ENCODE results near the gene MRPS18A.
"Not testable (repeated sequence)": the region's sequence is repeated elsewhere in the genome, so short reads cannot be mapped to it uniquely, and the experiment has no call there.

MRPS18A gene

DNA sequence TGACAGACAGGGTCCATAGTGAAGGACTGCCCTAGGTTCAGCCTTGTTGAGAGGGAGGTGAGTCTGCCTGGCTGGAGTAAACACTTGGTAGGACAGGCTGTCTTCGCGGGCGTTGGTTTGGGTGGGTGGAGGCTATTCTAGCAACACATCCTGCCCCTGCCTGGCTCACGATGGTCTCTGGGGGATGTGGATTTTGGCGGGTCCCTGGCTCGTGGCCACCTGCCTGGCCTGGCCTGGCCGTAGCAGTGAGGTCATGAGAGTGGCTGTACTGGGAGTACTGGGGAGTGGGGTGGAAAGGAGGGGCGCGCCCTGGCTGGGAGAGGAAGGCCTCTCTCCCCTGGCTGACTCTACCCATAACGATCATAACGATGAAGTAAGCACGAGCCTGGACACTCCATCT lies 30.2 kb upstream of the MRPS18A start:
- no peak for DNase-seq (ENCODE audit: low spot score)

DNA sequence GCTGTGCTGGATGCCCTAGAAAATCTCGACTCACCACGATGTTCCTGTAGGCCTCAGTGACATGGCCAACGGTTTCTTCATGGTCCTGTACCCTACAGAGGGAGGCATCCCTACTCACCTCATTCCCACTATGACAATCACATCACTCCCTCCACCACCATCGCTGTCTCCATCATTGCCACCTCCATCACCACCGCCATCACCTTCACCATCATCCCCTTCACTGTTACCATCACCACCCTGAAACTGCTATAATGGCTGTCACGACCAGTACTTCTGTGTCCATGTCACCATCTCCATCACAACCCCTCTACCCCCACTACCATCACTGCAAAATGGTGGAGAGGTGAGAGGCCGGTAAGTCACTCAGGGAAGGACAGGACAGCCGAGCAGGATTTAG lies 29.8 kb upstream of the MRPS18A start:
- no peak for DNase-seq (ENCODE audit: low spot score)

DNA sequence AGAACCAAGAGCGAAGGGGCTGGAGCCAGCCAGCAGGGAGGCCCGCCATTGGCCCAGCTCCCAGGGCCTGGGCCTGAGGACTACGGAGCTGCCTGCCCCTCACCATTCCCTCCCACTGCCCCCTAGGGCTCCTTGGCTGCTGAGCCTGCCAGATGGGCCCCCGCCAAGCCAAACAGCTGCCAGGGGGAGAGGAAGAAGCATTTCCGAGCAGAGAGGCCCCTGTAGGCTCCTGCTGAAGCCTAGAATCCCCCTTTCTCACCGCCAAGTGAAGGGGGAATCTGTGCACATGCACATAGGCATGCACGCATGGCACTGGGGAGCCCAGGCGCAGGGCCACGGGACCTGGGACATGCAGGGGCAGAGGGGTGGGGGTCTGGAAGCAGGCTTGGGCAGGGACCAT lies 28.5 kb upstream of the MRPS18A start:
- DNase-seq (ENCODE audit: low spot score): no peak

DNA sequence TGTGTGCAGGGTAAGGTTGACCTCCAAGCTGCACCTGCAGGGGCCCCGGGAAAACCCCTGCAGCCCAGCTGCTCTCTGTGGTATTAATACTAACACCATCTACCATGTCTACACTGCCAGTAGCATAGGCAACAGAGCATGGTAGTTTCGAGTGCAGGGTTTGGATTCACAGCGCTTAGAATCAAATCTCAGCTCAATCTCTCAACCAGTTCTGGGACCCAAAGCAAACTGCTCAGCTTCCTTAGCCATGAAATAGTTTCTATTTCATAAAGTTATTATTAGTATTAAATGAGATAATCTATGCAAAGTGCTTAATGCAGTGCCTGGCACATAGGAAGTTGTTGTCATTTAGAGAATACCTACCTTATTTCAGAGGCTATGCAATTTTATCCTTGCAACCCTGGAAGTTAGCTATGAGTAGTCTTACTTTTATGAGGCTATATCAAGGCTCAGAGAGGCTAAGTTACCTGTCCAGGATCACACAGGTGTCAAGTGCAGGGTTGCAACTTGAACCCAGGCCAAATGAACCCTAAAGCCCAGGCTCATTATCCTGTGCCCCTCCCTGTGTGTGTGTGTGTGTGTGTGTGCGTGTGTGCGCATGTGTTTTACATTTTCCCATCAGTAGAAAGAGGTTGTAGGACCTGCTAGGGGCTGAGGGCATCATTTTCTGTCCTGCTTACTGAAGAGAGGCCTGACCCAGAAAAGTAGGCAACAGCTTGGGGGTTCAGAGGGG lies 27.6 kb upstream of the MRPS18A start:
- DNase-seq (ENCODE audit: low spot score): no peak

DNA sequence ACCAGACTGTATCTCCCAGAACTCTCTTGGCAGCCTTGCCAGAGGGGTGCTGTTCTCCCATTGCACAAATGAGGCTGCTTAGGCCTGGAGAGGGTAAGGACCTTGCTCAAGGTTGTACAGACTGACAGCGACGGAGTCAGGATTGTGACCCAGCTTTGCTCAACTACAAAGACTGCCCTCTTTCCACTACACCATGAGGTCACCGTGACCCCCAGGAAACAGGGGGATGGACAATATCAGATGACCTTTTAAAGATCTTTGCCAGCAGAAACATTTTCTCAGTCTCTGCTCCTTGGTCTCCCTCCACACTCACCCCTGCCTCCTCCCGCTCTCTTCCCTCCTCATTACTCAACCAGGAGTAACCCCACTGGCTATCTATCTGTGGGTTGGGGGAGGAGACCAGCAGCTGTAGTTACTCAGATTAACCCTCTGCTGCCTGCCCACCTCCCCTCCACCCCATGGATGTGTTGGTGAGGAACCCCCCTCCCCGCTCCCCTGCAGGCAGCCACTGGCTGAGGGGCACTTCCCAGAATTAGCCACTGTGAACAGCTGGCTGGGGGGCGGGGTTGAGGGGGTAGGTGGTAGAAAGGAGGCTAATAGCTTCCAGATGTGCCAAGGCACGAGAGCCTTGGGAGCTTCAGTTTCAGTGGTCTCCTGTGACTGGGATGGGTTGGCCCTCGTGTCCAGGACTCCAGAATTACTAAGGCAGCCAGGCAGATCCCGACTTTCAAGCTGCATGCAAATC lies 26.9 kb upstream of the MRPS18A start:
- peak; percentile 71 for DNase-seq (ENCODE audit: low spot score)

DNA sequence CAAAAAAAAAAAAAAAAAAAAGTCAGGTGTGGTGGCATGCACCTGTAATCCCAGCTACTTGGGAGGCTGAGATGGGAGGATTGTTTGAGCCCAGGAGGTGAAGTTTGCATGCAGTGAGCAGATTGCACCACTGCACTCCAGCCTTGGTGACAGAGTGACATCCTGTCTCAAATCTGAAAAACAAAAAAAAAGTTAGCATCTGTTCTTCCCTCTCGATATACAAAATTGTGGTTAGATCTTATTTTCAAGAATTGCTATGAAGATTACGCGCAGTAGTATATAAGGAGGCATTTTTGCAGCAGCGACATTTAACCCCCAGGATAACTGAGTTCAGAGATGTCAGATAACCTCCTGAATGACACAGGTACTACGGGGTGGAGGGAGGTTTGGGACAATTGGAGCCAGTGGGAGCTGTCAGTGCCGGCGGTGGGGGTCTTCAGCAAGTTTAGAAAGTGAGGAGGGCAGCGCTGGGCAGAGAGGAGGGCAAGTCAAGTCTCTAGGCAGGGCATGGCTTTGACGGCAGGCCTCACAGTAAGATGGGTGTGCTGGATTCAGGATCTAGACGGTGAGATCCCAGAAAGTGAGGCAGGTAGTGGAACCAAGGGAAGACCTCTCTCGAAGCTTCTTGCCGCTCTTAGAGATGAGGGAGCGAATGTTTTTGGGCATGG lies 26.2 kb upstream of the MRPS18A start:
- DNase-seq (ENCODE audit: low spot score): no peak

DNA sequence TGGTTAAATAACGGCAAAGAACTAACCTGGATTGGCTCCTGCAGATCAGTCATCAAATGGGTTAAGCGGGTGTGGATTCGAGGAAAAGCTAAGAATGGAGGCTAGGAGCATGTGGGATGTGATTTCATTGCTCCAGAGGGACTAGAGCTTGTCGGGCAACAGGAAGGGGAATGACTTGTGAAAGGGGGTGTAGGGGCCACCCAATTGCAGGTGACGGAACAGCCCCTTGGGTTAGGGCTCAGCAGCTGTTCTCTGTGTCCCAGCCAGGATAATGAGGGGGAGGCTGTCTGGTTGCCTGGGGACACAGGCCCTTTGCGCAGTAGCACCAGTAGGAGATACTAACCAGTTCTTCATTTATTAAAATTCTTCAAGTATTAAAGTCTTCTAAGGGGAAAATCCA lies 25.0 kb upstream of the MRPS18A start:
- no peak for DNase-seq (ENCODE audit: low spot score)

DNA sequence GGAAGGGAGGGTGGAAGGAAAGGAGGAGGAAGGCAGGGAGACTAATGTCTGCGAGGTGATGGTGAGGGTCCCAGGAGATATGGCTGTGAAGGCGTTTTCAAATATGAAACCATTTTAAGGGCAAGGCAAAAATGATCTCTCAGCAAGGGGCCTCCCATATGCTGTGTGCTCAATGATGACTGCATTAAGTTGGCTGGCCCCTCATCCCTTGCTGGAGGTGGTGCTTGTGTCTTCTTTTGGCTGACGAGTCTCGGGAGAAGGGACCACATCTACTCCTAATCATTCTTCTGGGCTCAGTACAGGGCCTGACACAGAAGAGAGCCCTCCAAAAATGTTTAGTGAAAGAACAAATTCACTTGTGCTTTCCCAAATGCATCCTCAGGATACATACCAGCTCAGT lies 23.0 kb upstream of the MRPS18A start:
- no peak for DNase-seq (ENCODE audit: low spot score)

DNA sequence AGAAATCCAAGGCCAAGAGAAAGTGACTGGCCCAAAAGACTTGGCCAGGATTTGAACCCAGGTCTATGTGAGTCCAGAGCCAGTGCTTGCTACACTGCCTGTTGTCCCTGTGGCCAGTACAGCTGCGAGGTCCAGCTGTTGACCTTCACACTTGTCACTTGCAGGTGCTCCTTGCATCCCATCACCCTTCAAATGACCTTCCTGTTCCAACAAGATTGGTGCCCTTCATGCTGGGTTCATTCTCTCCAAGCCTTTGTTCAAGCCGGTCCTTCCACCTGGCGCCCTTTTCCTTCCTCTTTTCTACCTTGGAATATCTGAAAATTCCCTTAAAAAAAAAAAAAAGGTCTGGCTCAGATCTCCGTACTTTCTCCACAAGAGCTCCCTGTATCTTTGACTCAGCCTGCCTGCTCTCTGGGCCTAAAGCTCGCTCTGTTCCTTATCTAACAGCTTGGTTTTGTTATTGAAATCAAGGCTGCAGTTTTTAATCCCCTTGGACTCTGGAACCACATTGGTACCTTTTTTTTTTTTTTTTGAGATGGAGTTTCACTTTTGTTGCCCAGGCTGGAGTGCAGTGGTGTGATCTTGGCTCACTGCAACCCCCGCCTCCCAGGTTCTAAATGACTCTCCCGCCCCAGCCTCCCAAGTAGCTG lies 22.2 kb upstream of the MRPS18A start:
- DNase-seq (ENCODE audit: low spot score): no peak

DNA sequence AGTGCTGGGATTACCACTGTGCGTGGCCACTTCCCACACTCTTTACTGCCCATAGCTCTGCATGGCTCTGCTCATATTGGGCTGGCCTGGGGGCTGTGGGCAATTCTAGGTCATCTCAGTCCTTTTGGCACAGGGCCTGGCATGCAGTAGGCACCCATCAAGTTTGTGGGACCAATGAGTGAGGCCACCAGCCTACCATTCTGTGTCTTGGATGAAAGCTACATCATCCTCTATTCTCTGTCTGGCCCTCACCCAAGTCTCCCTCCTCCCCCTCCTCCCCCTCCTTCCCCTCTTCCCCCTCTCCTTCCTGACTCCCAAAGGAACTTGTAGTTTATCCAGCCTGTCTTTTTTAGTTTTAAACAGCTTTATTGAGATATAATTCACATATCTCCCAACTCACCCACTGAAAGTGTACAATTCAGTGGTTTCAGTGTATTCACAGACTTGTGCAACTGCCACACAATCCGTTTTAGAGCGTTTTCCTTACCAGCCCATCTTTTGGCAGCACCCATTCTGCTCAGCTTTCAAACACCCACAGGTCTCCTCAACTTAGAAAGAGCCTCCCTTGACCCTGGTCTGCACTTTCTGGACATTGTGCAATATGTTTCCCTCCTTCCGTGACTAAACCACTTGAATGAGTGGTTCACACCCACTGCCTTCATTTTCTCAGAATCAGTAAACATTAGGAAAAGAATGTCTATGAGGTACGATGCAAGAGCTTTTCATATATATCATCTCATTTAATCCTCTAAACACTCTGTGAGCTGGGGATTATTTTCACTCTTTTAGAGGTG lies 21.5 kb upstream of the MRPS18A start:
- no peak for DNase-seq (ENCODE audit: low spot score)

DNA sequence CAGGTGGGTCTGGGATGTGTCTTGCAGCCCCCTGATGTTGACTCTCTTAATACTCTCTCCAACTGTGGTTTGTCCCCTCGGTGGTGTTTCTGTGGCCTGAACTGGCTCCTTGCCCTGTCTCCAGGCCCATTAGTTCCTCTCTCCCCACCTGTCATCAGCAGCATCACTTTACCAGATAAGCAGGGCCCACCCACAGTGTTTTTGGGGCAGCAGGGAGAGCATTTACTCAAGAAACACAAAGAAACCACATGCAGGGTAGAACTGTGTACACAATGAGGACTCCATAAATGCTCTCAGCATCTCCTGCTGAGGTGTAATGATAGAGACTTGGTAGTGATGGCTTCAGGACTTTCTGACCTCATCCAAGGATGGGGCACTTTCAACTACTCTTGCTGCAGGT lies 20.2 kb upstream of the MRPS18A start:
- no peak for DNase-seq (ENCODE audit: low spot score)

DNA sequence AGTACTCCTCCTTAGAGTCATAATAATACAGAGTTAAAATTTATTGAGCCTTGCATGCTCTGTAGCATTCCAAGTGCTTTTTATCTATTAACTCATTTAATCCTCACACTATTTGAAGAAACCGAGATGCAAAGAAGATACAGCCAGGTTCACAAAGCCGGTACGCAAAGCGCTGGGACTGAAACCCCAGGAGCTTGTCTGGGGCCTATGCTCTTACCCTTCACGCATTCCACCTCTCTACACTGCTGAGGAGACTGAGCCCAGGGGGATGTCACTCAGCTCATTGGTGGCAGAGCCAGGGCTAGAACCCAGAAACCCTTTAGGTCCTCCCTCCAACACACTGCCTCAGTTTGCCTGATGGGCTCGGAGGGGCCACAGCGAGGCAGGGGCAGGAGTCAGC lies 19.7 kb upstream of the MRPS18A start:
- DNase-seq (ENCODE audit: low spot score): no peak

DNA sequence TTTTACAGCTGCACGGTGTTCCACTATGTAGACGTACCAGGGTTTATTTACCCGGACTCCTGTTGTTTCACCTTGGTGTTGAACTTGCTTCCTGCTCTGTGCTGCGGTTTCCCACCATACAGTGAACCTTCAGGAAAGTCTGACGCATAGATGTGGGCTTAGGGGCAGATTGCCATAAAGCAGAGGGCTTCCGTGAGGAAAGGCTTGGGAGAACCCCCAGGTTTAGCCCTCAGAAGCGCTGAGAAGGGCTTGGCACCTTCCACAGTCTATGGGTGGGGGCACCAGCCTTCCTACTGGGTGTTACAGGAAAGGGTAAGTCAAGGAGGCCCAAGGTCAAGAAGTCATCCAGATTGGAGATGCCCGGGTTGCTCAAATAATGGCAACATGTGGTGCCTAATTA lies 19.2 kb upstream of the MRPS18A start:
- DNase-seq (ENCODE audit: low spot score): no peak

DNA sequence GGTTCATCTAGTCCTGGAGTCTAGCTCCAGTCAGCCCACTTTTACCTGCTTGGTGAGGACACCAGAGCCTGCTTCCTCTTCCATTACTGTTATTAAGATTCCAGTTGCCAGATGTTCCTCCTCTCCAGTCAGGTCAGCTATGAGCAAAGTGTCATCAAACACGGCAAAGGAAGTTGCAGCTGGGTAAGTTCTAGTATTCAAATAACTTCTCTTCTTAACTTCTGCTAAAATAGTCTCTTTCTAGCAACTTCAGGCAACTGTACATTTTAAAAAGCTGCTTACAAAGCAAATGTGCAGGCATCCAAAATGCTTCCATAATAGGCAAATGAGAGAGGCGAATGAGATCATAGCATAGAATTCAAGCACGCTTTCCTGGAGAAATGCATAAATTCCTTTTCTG lies 18.4 kb upstream of the MRPS18A start:
- DNase-seq (ENCODE audit: low spot score): no peak

DNA sequence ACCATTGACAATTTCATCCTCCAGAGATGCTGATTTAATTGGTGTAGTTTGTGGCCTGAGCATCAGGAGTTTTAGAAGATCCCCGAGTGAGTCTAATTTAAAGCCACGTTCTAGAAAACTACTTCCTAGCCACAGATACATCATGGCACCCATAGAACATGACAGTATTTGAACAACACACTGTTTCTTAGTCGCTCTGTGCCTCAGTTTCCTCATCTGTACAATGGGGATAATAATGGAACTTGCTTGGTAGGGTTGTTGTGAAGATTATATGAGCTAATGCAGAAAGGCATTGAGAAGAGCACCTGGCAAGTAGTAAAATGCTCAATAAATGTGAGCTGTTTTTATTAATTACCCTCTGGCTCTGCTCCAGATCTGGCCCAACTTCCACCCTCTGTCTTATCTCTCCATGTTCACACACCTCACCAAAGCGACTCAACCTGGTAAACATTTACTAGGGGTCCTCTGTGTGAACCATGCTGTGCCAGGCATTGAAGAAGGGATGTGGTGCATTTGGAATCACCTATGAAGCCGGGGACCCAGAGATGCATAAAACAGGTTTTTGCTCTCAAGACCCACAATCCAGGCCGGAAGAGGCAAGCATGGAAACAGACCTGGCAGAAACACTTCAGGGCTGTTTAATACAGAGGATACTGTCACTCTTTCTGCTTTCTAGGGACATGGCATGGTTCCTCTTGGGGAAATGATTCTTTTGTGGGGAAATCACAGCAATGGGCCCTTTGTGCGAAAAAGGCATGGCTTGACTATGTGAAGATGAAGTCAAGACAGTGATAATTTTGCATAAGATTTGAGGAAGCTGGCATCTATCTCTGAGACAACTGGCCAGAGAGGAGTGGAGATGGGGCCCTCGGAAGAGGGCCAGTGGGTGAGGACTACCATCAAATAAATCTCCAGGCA lies 16.2 kb upstream of the MRPS18A start:
- DNase-seq (ENCODE audit: low spot score): no peak

DNA sequence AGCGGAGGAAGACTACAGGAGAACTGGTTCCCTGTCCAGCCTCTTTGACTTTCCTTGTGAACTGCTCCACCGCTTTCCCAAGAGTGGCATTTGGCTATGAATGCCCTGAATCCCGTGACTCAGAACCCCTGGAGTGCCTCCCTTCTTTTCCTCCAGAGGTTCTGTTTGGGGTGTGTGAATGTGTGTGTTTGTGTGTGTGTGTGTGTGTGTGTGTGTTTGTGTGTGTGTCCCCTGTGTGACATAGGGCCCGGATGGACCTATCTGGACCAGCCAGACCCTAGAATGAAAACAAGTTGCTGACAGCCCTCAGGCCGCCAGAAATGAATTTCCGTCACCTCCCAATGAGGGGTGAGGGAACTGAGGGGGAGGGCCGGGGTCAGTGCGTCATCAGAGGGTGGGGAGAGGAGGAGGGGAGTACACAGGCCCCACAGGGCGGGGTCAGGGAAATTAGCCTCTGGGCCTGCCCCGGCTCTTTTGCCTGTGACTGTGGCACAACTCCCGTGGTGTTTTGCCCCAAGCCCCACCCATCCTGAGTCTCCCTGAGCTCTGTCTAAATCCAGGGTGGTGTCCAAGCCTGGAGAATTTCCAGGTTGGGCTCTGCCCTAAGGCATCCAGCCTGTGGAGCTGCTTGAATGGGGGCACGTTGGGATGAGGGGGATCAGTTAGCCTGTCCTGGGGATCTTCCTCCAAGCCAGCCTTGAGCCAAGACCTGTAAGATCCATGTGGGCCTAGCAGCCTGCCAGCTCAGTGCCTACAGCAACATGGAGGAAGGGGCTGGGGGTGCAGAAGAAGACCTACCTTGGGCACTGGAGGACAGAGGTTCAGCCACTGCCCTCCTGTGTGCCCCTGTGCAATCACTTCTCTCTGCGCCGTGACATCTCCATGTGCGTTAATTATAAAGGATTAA lies 15.2 kb upstream of the MRPS18A start:
- peak; percentile 88 for DNase-seq (ENCODE audit: low spot score)

DNA sequence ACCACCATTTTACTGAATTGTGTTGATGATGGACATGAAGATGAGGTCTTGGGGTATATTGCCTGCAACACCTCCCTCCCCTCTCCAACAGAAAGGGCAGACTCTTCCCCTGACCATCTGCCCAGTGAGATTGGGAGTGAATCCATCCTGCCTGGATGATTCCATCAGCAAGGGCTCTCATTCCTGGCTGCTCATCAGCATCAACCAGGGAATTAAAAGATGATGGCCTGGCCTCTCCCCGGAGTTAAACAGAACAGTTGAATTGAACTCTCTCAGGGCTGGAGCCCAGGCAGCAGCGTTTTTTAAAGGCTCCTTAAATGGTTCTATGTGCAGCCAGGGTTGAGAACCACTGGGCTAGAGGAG lies 14.6 kb upstream of the MRPS18A start:
- no peak for DNase-seq (ENCODE audit: low spot score)

DNA sequence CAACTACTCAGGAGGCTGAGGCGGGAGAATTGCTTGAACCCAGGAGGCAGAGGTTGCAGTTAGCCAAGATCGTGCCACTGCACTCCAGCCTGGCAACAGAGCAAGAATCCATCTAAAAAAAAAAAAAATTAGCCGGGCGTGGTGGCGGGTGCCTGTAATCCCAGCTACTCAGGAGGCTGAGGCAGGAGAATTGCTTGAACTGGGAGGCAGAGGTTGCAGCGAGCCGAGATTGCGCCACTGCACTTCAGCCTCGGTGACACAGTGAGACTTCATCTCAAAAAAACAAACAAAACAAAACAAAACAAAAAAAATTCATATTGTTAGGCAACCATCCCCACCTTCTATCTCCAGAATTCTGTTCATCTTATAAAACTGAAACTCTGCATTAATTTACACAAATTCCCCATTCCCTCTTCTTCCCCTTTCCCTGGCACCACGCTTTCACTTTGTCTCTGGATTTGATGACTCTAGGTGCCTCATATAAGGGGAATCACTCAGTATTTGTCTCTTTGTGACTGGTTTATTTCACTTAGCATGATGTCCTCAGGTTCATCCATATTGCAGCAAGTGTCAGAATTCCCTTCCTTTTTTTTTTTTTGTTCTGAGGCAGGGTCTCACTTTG lies 13.5 kb upstream of the MRPS18A start:
- not testable (repeated sequence) for DNase-seq (ENCODE audit: low spot score)
